Measurements from ENCODE around the gene HYLS1.
A peak's percentile ranks its signal among the peaks of the same experiment; 100 is the strongest.

Gene HYLS1

DNA sequence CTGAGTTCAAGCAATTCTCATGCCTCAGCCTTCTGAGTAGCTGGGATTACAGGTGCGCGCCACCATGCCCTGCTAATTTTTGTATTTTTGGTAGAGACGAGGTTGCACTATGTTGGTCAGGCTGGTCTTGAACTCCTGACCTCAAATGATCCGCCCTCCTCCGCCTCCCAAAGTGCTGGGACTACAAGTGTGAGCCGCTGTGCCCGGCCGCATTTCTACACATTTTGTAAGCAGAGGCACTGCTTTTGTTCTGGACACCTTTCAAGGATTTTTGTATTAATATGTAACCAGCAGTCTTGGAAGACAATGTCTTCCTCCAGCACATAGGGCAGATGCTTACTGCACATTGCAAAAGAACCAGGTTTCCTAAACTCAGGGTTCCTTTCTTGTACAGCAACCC is 47.0 kb downstream of the HYLS1 start:
- DNase-seq, result no peak

- DNase-seq, result no peak
Measured at GRCh38 chr11:125935056-125935455, 47.6 kb downstream of the HYLS1 start.

- DNase-seq, result no peak
Measured at GRCh38 chr11:125935618-125936199, 48.2 kb downstream of the HYLS1 start.

- no peak for DNase-seq
Measured at GRCh38 chr11:125938418-125938817, 51.0 kb downstream of the HYLS1 start.

GRCh38 chr11:125939081-125939521 is 51.6 kb downstream of the HYLS1 start:
- DNase-seq, result no peak

DNA sequence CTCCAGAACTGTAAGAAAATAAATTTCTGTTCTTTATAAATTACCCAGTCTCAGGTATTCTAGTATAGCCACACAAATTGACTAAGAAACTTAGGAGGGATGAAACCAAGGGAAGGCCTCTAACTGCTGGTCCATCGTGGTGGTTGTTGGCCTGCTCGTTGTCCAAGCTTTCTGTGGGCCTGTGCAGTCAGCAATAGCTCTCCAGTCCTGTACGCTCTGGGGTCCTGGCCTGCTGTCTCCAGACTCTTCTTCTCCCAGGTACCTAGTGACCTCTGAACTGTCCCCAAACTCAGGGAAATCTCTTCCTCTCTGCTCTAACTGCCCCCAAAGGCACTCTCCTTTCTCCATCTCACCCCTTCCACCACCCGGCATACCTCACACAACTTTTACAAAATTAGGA is 52.7 kb downstream of the HYLS1 start:
- DNase-seq, result no peak

DNA sequence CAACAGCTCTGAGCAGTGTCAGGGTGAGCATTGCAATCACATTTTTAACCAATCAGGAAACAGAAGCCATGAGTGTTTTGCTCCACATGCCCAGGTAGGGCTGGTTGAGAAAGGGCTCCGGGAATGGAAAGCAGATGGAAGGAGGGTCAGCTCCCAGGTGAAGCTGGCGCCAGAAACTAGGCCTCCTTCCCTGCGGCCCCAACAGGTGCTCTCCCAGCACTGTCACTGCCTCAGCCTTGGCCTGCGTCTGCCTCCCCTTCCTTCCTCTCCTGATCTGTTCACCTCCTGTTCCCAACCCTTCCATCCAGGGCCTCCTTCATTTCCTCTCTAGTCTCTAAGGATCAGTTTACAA is 53.8 kb downstream of the HYLS1 start:
- DNase-seq, result no peak

GRCh38 chr11:125941619-125942611 is 54.4 kb downstream of the HYLS1 start:
- DNase-seq, result peak; percentile 86

- DNase-seq, result no peak
Measured at GRCh38 chr11:125942771-125943428, 55.4 kb downstream of the HYLS1 start.

DNA sequence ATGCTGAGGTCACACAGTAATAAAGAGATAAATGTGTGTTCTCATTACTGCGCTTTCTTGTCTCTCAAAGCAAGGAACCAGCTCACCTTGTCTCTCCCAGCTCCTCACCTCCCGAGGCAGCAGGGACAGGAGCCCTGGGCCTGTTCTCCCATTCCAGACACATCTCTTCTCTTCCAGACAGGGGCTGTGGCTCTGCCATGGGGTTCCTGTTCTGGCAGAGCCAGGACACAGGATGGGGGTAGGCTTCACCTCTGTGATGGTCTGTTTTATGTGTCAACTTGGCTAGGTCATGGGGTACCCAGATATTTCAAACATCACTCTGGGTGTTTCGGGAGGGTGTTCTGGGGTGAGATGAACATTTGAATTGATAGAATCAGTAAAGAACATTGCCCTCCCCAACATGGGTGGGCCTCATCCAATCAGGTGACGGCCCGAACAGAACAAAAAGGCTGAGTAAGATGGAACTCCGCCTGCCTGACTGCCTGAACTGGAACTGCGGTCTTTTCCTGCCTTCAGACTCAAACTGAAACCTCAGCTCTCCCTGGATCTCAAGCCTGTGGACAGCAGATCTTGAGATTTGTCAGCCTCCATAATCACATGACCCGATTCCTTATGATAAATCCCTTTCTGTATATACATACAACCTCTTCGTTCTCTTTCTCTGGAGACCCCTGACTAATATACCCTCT is 56.3 kb downstream of the HYLS1 start:
- no peak for DNase-seq

DNA sequence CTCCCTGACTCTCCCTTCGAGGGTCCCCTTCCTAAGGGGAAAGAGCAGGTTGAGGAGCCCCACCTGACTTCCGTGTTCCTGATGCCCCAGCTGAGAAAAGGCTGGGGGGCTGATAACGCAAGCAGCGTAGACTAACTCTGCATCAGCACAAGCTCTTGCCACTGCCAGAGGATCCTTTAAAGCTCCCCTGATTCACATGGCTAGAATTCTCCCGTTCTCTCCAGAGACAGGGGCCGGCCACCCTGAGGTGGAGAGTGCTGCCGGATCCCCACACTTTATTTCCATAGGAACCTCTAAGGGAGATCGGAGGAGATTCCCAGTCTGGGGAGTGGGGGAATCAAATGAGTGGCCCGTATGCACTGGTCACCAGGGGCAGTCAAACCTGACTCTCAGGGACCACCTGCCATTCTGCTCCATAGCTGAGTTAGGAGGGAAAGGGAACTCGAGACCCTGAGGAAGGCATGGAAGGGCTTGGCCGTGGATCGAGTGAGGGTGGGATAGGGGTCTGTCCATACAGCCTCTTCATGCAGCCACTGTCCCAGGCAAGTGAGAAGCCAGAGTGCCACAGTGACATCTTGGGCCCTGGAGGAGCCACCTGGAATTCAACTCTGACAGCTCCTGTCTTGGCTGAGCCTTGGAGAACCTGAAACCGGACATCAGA is 57.0 kb downstream of the HYLS1 start:
- DNase-seq, result no peak

- DNase-seq, result no peak
Measured at GRCh38 chr11:125945011-125945796, 57.7 kb downstream of the HYLS1 start.

- DNase-seq, result no peak
Measured at GRCh38 chr11:125945797-125946520, 58.5 kb downstream of the HYLS1 start, which contains the start of gene VSIG10L2. VSIG10L2 (plus strand) TSS chr11:125946044; CDS start chr11:125946056, 12 bp downstream.

DNA sequence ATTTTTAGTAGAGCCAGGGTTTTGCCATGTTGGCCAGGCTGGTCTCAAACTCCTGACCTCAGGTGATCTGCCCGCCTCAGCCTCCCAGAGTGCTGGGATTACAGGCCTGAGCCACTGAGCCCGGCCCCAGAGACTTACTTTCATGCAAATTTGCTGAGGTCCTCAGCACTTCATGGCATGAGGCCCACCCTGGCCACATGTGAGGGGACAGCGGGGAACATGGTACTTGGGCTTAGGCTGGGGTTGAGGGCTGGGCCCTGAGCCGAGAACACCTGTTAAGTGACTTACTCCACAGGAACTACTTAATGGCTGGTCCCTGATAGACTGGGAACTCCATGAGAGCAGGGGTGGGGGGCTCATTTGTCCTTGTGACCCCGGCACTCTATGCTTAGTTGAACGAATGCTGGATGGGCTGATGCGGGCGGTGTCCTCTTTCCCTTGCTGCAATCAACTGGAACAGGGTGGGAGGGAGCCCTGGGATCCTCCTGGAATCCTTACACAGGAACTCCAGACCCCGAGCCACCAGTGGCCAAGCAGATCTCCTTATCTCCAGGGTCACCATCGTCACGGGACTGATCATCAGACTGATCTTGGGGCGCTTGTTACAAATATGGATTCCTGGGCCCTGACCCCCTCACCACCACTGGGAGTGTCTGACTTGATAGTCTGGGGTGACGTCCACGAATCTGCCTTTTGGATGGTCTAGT is 59.4 kb downstream of the HYLS1 start:
- DNase-seq, result no peak

DNA sequence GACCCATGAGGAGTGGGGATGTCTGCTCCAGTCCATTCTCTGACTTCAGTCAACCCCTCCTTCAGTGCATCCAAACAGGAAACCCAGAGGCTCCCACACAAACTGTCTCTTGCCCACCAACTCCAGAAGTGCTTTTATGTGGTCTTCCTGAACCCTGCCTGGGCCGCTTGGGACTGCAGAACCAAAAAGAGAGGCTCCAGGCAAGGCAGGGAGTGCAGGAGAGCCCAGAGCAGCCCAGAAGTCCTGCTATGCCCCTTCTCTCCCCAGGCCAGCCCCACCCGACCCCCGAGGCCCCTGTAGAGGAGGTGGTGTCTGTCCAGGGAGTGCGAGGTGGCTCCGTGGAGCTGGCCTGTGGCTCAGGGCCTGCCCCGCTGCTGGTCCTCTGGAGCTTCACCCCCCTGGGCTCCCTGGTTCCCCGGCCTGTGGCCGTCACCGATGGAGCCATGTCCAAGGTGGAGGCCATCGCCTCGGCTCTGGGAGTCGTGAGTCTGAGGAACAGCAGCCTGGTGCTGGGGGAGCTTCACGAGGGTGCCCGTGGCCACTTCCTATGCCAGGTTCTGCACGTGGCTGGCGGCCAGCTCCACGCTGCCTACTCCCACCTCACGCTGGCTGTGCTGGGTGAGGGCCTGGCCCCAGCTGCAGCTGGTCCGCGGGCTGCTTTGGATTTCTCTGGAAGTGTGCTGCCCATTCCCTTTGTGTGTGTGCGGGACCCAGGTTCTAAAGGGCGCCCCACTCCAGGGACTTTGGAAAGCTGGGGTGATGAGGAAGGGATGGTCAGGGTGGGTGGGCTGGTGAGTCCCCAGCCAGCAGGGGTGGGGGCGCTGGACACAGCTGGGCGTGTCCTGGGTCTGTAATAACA is 60.2 kb downstream of the HYLS1 start:
- no peak for DNase-seq

- no peak for DNase-seq
Measured at GRCh38 chr11:125948278-125949051, 61.0 kb downstream of the HYLS1 start.

DNA sequence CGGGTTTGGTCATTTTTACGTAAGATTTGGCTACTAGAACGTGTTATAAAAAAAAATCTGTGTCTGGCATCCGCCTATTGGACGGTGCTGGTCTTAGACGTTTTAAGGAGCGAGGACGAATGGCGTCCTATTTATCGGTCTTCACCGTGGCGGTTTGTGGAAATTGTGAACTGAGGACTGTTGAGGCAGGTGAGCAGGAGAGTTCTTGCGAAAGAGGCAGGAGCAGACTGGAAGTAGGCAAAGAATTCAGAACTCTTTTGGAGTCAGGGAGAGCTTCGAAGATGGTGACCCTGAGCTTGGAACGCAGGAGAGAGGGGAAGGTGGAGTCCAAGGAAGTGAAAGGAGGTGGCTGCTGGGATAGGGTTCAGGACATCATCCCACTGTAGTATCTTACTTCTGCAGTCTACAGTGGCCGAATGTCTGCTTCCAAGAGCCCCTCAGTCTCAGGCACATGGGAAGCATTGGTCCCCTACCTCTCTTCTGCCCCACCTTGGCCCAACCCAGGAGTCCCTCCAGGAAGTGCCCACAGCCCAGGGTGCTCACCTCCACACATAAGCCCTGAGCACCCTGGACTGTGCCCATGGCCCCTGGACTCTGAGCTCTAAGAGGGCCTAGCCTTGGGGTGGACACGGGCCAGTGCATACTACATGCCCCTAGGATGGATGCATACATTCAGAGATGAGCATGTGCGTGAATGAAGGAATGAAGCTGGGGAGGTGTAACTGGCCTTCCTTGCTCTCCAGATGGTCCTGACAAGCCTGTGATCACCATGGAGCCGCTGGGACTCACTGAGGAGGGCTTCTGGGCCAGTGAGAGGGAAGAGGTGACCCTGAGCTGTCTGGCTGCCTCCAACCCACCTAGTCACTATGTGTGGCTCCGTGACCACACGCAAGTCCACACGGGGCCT is 62.1 kb downstream of the HYLS1 start:
- DNase-seq, result no peak

GRCh38 chr11:125950178-125950490 is 62.7 kb downstream of the HYLS1 start:
- DNase-seq, result no peak
